ENCODE data around the gene KCNH4.
"Not testable (repeated sequence)": the region's sequence is repeated elsewhere in the genome, so short reads cannot be mapped to it uniquely, and the experiment has no call there.

KCNH4 gene

DNA sequence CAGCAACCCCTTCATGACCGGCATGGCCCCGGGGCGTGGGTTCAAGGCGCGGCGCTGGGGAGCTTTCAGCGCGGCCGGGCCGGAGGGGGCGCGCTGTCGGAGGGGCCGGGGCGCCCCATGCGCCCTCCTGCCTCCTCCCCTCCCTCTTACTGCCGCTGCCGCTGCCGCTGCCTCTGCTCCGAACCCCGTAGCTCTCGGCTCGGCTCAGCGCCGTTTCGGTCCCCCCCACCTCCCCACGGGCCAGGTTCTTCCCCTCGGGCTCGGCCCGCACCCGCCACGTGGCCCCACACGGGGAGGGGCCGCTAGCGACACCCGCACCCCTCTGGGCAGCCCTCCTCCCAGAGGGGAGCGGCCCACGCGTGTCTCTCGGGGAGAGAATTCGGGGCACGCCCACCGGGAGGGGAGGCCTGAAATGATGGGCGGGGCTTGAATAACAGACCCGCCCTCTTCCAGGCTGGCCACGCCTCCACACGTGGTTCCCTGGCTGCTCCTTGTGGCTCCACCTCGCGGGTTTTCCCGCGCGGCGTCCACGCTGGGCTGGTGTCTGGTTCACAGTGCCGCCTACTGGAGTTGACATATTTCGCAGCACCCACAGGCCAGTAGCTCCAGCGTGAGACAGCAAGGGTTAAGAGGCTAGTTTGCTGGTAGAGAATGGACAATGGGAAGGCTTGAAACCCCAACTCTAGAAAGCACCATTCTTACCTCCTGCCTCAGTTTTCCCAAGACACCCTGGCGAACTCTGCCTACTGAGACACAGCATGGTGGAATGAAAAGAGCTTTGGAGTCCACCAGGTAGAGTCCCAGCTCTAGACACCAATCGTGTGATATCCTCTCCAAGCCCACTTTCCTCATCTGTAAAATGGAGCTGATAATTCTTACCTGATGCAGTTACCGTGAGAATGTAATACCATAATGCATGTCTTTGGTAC, at the start of gene KCNH4:
Gene KCNH4 (minus strand): TSS at position 221 of the 929 bp plus-strand sequence. CDS start 197 bp downstream, at position 24.
- DNase-seq = peak; percentile 43 to 48

DNA sequence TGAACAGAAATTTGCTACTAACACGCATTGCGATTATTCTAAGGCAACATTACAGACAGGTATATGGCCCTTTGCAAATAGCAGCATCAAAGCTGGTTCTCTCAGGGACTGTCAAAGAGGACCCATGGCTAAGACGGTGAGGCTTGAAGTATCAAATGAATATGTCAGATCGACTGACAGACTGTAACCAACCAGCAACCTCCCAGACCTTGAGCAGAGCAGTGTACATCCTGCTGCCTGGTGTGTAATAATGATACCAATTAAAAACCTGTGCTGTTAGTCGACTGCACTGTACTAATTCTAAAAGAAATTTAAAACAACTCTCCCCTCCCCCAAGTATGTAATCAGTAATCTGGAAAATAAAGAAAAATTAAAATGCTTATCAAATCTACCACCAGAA, 49.3 kb upstream of the KCNH4 start:
- no peak for DNase-seq

DNA sequence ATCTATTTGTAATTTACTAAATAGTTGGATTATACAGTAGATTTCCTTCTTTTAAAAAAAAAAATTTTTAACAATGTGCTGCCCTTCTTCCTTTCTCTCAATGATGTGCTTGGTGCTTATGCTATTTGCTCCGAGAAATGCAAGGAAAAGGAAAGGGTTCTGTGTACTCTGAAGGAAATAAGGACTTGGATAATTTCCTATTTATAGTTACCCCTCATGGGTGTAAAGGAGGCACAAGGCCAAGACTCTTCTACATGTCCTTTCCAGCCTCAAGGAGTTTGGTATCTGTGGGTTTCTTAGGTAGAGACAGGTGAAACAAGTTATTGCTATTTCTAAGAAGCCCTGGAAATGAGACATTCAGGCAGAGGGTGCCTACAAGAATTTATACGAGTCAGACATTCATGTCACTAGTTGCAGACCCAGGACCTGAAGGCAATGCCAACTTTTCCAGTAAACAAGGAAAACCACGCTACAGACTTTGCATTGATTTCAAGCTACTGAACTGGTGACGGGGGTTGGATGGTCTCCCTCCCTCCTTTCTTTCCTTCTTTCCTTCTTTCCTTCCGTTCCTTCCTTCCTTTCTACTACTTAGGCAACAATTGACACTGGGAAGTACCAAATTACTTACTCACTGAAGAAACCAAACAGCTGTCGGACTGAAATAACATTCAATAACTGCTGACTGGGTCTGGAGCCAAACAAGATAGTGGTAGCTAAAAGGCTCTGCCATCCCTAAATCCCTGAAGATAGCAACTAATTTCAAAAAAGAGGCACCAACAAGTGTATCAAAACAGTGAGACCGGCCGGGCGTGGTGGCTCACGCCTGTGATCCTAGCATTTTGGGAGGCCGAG, 47.1 kb upstream of the KCNH4 start:
- no peak for DNase-seq

DNA sequence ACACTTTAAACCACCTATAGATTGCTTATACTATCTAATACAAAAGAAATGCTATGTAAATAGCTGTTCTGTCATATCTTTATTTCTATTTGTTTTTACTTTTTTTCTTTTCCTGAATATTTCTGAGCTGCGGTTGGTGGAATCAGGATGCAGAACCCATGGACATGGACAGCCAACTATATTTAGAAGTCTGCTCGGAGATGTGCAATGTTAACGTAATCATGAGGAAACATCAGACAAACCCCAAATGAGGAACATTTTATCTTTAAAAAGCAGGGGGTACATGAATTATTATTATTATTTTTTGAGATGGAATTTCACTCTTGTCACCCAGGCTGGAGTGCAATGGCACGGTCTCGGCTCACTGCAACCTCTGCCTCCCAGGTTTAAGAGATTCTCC, 44.7 kb upstream of the KCNH4 start:
- DNase-seq = no peak

DNA sequence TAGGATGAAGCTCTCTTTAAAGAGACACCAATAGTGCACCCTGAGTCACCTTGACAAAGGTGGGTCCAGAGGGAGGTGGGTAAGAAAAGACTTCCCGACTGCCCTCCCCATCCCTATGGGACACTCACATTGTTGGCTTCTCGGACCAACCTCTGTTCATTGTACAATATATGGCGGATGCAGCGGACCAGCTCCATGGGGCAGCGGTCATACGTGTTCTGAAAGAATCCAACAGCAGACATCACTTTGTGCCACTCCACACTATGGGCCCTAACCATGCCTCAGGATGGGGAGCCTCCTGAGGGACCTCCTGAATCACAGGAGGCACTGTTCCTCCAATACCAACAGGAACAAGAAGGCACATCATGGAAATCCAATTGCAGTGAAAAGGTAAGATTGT, 43.7 kb upstream of the KCNH4 start:
- no peak for DNase-seq

DNA sequence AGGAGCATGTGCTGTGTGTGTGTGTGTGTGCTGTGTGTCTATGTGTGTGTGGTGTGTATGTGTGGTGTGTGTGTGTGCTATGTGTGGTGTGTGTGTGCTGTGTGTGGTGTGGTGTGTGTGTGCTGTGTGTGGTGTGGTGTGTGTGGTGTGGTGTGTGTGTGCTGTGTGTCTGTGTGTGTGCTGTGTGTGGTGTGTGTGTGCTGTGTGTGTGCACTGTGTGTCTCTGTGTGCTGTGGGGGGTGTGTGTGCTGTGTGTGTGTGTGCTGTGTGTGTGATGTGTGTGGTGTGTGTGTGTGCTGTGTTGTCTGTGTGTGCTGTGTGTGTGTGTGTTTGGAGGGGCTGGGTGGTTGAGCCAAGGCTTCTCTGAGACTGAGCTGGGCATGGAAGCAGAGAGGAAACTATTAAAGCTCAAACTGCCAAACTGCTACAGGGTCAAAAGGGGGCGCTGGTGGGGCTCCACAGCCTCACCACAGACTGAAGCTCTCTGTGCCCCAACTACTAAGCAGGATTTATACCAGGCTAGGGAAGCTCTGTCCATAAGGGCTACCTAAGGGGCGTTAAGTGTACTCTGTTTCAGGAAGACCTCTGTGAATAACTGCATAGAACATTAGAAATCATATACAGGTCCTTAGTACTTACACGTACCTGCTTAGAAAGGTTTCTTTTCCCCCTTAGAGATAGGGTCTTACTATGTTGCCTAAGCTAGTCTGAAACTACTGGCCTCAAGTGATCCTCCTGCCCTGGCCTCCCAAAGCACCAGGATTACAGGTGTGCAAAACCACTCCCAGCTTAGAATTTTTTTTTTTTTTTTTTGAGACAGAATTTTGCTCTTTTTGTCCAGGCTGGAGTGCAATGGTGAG, 41.2 kb upstream of the KCNH4 start:
- peak; percentile 3 to 59 for DNase-seq

DNA sequence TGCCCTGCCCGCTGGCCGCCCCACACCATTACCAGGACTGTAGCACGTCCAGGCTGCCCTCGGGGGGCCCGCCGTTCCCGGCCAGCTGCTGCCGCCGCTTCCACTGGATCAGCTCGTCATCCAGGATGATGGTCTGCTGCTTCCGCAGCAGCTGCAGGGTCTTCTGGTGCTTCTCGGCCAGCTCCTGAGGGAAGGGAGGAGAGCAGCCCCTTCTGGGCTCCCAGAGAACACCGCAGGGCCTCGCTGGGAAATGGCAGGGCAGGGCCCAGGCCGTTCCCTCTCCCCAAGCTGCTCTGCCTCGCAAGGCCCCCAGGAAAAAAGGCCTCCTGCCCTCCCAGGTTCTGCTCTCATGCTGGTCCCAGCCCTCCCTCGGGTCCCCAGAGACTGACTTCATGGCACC, 38.3 kb upstream of the KCNH4 start:
- DNase-seq = not testable (repeated sequence)

DNA sequence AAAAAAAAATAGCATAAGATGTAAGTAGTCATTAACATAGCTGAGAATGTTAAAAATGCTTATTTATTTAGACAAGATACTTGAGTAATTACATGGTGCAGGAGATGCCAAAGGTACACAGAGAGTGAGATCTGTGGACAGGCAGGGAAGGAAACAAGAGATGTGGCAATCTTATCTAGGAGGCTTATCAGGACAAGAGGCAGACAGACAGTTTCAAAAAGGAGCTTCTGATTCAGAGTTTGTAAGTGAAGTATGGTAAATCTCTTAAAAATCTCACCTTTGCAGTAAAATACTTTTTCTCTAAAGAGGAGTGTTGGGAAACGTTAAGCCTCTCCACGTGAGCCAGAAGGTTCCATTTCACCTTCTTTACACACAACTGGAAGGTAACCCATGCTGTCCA, 33.2 kb upstream of the KCNH4 start:
- DNase-seq = no peak

DNA sequence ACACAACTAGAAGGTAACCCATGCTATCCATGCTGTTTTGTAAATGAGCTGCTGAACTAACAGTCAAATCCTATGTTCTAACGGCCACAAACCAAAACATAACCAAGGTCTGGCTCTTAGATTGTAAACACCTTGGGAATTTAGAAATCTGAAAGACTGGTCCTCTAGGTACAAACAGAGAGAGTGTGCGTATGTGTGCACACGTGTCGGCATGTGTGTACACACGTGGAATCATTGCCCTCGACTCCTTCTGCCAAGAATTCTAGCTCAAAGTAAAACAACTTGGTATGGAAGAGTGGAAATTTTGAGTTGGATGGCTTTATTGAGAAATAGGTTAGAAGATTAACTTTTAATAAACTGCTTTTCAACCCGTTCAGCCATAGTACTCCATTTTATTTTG, 31.4 kb upstream of the KCNH4 start:
- no peak for DNase-seq

DNA sequence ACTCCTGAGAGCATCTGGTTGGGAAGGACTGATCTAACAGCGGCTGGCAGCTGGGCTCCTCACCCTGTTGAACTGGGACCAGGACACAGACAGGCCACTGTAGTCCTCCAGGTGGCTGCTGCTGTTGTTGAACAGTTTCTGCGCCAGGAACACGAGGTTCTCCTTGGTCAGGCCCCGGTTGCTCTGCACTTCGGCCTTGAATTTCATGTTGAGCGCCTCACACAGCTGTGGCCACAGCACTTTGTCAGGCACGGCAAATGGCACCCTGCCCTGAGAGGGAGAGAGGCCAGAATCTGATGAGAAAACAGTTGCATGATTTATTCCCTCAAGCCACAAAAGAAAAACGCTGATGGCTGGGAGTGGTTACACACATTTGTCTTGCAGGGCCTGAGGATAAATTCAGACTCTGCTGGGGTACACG, 31.0 kb upstream of the KCNH4 start:
- peak; percentile 52 to 73 for DNase-seq

DNA sequence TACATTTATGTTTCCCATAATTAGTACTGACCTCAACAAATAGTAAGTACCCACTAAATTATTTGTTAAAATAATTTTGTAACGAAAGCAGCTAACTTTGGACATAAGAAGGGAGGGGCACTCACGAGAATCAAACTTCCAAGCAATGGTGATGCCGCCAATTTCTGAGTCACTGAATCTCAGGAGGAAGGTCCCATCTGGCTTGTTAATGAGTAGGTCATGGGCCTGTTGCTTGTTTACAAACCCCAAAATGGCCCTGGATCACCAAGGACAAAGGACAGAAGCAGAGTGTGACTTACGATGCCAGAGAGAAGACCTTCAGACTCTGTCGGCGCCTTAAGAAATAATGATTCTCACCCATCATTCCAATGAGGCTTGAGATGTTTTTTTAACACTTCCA, 29.1 kb upstream of the KCNH4 start:
- DNase-seq = no peak

DNA sequence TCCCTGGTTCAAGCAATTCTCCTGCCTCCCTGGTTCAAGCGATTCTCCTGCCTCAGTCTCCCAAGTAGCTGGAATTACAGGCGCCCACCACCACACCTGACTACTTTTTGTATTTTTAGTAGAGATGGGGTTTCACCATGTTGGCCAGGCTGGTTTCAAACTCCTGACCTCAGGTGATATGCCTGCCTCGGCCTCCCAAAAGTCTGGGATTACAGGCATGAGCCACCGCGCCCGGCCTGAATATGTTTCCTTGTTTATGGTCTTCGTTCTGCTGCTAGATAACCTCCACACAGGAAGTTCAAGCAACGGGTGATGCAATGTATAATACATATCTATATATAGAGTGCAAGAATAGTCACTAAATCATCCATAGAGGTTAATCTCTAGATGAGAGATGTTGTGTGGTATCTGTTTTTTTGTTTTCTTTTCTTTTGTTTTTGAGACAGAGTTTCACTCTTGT, 25.2 kb upstream of the KCNH4 start:
- not testable (repeated sequence) for DNase-seq

DNA sequence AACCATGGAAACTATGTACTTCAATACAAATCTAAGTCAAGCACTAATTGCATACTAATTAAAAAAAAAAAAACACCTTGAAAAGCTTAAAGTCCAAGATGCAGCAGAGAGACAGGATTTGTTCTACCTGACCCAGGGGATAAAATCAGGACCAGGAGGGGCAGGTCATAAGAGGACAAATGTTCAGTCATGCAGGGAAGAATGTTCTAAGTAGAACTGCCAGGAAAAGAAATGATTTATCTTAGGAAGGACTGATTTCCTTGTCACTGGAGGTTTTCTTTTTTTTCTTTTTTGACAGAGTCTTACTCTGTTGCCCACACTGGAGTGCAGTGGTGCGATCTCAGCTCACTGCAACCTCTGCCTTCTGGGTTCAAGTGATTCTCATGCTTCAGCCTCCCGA, 22.4 kb upstream of the KCNH4 start:
- DNase-seq = no peak

DNA sequence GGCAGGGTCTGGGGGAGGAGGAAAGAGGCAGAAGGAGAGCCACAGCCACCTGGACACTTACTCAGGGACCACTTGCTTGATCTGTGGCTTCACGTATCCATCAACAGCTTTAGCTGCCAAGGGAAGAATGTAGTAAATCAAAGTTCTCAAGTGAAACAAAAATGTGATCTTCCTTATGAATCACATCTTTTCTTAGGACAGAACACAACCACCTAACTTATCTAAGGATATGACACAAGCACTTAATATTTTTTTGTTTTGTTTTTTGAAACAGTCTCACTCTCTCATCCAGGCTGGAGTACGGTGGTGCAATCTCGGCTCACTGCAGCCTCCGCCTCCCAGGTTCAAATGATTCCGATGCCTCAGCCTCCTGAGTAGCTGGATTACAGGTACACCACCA, 21.8 kb upstream of the KCNH4 start:
- no peak for DNase-seq

DNA sequence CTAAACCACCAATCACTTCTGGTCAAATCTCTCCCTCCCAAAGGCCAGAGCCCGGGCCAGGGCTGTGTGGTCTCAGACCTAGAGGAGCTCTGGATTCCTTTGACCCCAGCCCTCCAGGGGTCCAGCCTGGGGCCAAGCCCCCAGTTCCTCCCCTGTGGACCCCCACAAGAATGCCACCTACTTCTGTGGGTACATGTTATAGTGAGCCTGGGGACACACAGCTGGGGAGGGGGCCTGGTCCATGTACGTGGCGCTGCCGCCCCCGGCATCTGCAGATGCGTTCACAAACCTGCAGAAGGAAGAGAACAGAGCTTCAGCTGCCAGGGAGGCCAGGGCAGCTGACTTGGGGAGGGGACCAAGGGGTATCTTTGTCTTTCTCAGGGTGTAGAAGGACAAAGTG, 21.2 kb upstream of the KCNH4 start:
- DNase-seq = no peak

DNA sequence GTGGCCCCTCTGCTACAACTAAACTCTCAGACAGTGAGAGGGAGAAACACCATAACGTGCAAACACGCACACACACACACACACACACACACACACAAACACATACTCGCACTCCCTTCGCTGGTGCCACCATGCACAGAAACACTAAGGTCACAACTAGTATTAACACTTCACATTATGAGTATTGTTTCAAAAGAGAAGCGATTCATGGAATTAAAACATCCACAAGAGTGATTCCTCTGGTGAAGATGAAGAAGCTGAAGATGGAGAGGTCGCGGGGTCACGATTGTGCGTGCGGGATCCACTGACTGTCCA, 20.5 kb upstream of the KCNH4 start:
- no peak for DNase-seq

DNA sequence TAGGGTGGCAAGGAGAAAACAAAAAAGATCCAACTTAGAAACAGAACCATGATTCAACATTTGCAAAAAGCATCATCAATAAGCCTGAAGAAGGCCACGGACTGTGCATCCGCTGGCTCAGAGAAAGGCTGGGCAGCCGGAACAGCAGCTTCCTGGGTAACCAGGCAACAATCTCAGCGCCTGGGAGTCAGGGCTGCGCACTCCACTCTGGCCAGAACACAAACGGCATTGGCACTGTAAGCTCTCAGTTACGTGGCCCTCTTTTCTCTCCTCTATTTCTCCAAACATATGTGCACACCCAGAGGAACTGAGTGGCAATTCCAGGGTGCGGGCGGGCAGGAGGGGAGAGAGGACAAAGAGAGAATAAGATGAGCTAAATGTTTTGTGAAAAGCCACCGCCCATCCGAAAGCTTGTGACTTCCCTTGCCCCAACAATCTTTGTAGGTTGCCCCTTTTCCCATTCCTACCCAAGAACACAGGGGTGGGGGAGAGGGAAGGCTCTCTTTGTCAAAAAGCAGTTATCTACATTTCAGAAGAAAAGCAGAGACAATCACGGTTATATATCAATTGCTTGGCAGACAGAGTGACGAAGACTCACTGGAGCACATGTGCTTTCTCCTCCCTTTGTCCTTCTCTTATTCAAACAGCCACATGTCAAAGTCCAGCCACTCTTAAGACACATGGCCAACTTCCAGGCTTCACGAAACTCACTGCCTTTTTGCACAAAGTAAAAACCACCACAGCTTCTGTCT, 19.9 kb upstream of the KCNH4 start:
- peak; percentile 14 to 56 for DNase-seq

DNA sequence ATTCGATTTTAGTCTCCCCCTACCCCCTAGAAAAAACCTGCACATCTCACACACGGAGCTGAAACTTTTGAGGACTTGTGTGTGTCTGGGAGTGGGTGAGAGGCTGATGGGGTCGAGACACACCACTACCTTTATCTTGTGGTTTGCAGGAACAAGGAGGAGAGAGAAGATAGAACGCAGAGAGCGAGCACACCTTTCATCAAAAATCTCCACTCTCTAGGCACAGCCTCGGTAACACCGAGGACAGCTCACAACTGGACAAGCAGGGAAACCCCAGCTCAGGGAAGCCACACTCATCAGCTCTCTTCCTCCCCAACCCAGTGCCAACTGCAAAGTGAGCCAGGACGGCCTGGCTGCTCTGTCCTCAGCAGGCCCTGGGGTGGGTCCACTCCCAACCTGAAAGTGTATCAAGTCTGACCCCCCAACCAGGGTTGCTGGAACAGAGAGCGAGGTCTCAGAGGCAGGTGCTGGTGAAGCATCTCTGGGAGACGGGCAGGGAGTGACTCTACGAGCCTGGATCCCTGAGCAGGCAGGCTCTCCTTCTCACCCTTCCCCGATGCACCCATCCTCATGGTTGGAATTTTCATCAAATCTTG, 18.6 kb upstream of the KCNH4 start:
- no peak for DNase-seq

DNA sequence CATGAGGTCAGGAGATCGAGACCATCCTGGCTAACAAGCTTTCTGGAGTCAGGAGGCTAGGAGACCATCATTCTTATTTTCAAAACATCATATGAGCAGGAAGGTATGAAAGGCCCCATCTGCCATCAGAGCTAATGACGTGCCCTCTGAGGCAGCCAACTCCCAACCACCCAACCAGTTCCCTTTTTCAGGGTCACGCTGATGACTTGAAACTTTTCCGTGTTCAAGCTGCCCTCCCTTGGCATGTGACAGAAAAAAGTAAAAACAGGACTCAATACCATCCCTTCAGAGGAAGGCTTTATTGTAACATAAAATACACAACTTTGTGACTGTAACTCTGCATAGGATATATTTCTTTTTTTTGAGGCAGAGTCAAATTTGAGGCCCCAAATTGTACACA, 18.0 kb upstream of the KCNH4 start:
- DNase-seq = no peak

DNA sequence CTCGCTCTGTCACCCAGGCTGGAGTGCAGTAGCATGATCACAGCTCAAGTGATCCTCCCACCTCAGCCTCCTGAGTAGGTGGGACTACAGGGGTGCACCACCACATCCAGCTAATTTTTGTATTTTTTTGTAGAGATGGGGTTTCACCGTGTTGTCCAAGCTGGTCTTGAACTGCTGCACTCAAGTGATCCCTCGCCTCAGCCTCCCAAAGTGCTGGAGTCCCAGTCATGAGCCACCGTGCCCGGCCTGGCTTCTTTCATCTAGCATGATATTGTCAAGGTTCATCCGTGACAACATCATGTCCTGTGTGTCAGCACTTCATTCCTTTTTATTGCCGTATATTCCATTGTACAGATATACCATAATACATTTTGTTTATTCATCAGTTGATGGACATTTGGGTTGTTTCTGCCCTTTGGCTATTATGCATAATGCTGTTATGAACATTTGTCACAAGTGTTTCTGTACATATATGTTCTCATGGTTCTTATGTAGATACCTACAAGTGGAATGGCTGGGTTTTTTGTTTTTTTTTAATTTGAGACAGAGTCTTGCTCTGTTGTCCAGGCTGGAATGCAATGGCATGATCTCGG, 16.7 kb upstream of the KCNH4 start:
- DNase-seq = no peak

All from hippocampal formation (tissue), 2 donors.